Measurements from ENCODE around the gene SPRR1A. TPM values are rescaled to one million over a fixed set of nuclear protein-coding genes. Genes with fewer than 3 reads are reported as not detected.
"Not testable (repeated sequence)": the region's sequence is repeated elsewhere in the genome, so short reads cannot be mapped to it uniquely, and the experiment has no call there.

Gene SPRR1A
- total RNA-seq, 4 donors from 2014 or later: not detected

- Histone ChIP-seq H3K9me3 (no peaks in the 10 kb centered on the region), H3K27me3 (no peaks in the 10 kb centered on the region), H3K36me3 (no peaks in the 10 kb centered on the region), H3K27ac (no peak overlapping the region), H3K4me1 (no peaks in the 10 kb centered on the region), H3K4me3 (no peak overlapping the region)
- DNase-seq: no peak
- in situ Hi-C loops (cut with MboI; ENCODE audit: low sequenced_read_pairs in 4 of 4): no loop called here
- intact Hi-C loops (cut with DNase I; ENCODE audit: low total_unique reads): no loop called here
- TF ChIP-seq POLR2A (IDR thresholded peaks at IDR 0.05) (no peak), CTCF (IDR thresholded peaks at IDR 0.05 in 4 of 5, conservative IDR thresholded peaks at IDR 0.05 in 1 of 5) (no peak)
- ATAC-seq: no peak
Observed at GRCh38 chr1:152999818-153000217, 15.9 kb downstream of the SPRR1A start.

GRCh38 chr1:153000294-153000693 lies 16.4 kb downstream of the SPRR1A start:
- ATAC-seq: no peak
- DNase-seq: no peak
- H3K9me3 ChIP-seq: no peaks in the 10 kb centered on the region
- H3K27me3 ChIP-seq: no peaks in the 10 kb centered on the region
- H3K36me3 ChIP-seq: no peaks in the 10 kb centered on the region
- H3K4me3 ChIP-seq: no peak overlapping the region
- intact Hi-C loops (cut with DNase I; ENCODE audit: low total_unique reads) (no loop called here), in situ Hi-C loops (cut with MboI; ENCODE audit: low sequenced_read_pairs in 4 of 4) (no loop called here)
- no peak overlapping the region for H3K27ac ChIP-seq
- H3K4me1 ChIP-seq: no peaks in the 10 kb centered on the region
- TF ChIP-seq CTCF (IDR thresholded peaks at IDR 0.05 in 4 of 5, conservative IDR thresholded peaks at IDR 0.05 in 1 of 5): no peak

- no peak within 1 kb of the TSS for H3K4me3 ChIP-seq
- in situ Hi-C loops (cut with MboI; ENCODE audit: low sequenced_read_pairs in 4 of 4): no loop called here
- H3K9me3 ChIP-seq: no peaks in the 10 kb centered on the region
- TF ChIP-seq POLR2A (IDR thresholded peaks at IDR 0.05) (no peak), CTCF (IDR thresholded peaks at IDR 0.05 in 4 of 5, conservative IDR thresholded peaks at IDR 0.05 in 1 of 5) (no peak)
- H3K27me3 ChIP-seq: no peaks in the 10 kb centered on the region
- H3K27ac ChIP-seq: no peak within 1 kb of the TSS
- DNase-seq (no peak), ATAC-seq (no peak)
- H3K36me3 ChIP-seq: no peaks in the 10 kb centered on the region
- intact Hi-C loops (cut with DNase I; ENCODE audit: low total_unique reads): no loop called here
- H3K4me1 ChIP-seq: no peaks in the 10 kb centered on the region
Observed at GRCh38 chr1:153001382-153001781, 17.5 kb downstream of the SPRR1A start, which contains the start of gene SPRR3. TSS of gene SPRR3 (plus strand) at chr1:153001749. CDS start at chr1:153003021, 1,272 bp downstream.

- H3K4me1 ChIP-seq; intact Hi-C loops (cut with DNase I; ENCODE audit: low total_unique reads); H3K9me3 ChIP-seq; in situ Hi-C loops (cut with MboI; ENCODE audit: low sequenced_read_pairs in 4 of 4); H3K36me3 ChIP-seq; DNase-seq; H3K4me3 ChIP-seq; H3K27me3 ChIP-seq; ATAC-seq; H3K27ac ChIP-seq: not testable (repeated sequence)
Observed at GRCh38 chr1:153011235-153011758, 27.4 kb downstream of the SPRR1A start.

GRCh38 chr1:153021829-153022228 lies 37.9 kb downstream of the SPRR1A start:
- intact Hi-C loops (cut with DNase I; ENCODE audit: low total_unique reads); H3K9me3 ChIP-seq; ATAC-seq; in situ Hi-C loops (cut with MboI; ENCODE audit: low sequenced_read_pairs in 4 of 4); H3K27me3 ChIP-seq; H3K27ac ChIP-seq; H3K36me3 ChIP-seq; H3K4me3 ChIP-seq; DNase-seq; H3K4me1 ChIP-seq: not testable (repeated sequence)

- H3K27me3 ChIP-seq; H3K4me3 ChIP-seq; H3K9me3 ChIP-seq; H3K4me1 ChIP-seq; H3K36me3 ChIP-seq; ATAC-seq; H3K27ac ChIP-seq; intact Hi-C loops (cut with DNase I; ENCODE audit: low total_unique reads); in situ Hi-C loops (cut with MboI; ENCODE audit: low sequenced_read_pairs in 4 of 4); DNase-seq: not testable (repeated sequence)
Observed at GRCh38 chr1:153022340-153022739, 38.5 kb downstream of the SPRR1A start.
